SK-N-SH treated with all-trans-retinoic acid at 6 μM for 48 hours (cell line): ENCODE measurements around the gene LAMP5.

Source experiments
- PPARA ChIP-seq: fragments of 250-450 bp; sonication (Bioruptor Pico); IDR thresholded peaks from 2 replicates; pipeline ENCODE4 v1.5.0; 2020; ENCODE audit warnings: mild to moderate bottlenecking, borderline replicate concordance
- RARB ChIP-seq: fragments of 250-450 bp; sonication (Bioruptor Pico); IDR thresholded peaks from 2 replicates; pipeline ENCODE4 v1.8.0; 2021; ENCODE audit warnings: mild to moderate bottlenecking, moderate library complexity
- ZC3H10 ChIP-seq: fragments of 250-450 bp; sonication (Bioruptor Pico); IDR thresholded peaks from 2 replicates; pipeline ENCODE4 v1.5.1; 2021; ENCODE audit warnings: mild to moderate bottlenecking, moderate library complexity
- TF ChIP-seq, protein P1 (sequence below): fragments of 250-450 bp; sonication (Bioruptor Pico); IDR thresholded peaks from 2 replicates; pipeline ENCODE4 v1.5.1; 2021; ENCODE audit warnings: mild to moderate bottlenecking, moderate library complexity

DNA sequence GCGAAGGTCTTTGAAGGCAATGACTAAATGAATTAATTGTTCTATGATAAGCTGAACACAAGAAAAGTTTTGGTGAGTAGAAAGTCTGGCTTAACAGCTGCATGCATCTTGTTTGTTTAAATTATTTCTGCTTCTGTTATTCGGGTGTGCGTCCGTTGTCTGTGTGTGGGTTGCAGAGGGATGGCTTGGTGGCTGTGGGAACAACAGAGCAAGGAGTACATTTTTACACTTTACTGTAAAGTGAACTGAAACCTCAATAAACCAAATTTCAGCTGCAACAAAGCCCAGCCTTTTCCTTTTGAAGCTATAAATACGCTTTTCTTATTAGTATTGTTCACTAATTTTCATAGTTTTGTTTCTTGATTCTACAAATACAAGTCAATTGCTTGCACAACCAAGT is 3.5 kb upstream of the LAMP5 start:
- TF ChIP-seq, protein P1, sequence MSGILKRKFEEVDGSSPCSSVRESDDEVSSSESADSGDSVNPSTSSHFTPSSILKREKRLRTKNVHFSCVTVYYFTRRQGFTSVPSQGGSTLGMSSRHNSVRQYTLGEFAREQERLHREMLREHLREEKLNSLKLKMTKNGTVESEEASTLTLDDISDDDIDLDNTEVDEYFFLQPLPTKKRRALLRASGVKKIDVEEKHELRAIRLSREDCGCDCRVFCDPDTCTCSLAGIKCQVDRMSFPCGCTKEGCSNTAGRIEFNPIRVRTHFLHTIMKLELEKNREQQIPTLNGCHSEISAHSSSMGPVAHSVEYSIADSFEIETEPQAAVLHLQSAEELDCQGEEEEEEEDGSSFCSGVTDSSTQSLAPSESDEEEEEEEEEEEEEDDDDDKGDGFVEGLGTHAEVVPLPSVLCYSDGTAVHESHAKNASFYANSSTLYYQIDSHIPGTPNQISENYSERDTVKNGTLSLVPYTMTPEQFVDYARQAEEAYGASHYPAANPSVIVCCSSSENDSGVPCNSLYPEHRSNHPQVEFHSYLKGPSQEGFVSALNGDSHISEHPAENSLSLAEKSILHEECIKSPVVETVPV = no peak
- TF ChIP-seq ZC3H10 (CRISPR knock-in tag) = no peak
- TF ChIP-seq PPARA (CRISPR knock-in tag) = no peak
- TF ChIP-seq RARB (CRISPR knock-in tag) = no peak
